HG03558 (cell line): Measurements from ENCODE around the gene DDX51.
"Not testable (repeated sequence)": the region's sequence is repeated elsewhere in the genome, so short reads cannot be mapped to it uniquely, and the experiment has no call there.

Experiments
- ATAC-seq: cut with Tn5 transposase; IDR thresholded peaks from one replicate; pipeline ENCODE4 v1.9.1; 2021; ENCODE audit warnings: moderate number of reproducible peaks; ENCODE audit not compliant: unreplicated experiment; ENCODE audit errors: extremely low read depth

The DDX51 gene

GRCh38 chr12:132142679-132143335, 1.3 kb downstream of the DDX51 start:
- ATAC-seq = no peak

GRCh38 chr12:132141976-132142678, 2.0 kb downstream of the DDX51 start:
- no peak for ATAC-seq

DNA sequence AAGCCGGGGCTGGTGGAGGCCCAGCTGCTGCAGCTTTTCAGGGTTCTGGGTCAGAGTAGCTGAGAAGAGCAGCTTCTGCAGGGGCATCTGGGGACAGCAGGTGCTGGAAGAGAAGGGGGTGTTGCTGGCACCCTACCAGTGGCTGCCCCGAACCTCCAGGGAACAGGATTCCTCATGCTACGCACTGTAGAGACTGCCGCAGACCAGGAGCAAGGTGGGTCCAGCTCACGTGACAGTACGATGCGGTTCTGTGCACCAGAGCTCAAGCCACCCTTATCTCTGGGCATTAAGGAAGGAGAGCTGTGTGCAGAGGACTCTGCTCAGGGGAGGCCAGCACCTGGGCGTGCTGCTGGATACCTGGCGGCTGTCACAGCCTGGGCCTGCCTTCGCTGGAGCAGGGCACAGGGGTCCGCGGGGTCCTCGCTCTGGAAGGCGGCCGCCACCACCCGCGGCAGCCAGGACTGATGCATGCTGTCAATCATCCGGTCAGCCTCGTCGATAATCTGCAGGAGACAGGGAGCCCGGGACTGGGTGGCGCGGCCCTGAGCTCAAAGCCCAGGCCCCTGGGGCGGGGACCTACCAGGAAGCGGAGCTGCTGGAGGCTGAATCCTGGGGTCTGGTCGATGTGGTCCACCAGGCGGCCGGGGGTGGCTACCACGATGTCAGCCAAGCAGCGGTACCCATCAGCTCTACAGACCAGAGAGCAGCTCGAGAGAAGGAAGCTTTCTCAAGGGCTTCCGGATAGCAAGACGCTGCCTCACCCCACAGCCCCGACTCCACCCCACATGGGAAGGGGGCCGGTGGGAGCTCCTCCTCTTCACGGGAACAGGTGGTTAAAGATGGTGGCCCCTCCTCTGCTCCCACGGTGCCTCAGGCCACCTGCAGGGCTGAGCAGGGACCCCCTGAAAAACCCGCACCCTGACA, 2.9 kb downstream of the DDX51 start:
- no peak for ATAC-seq

DNA sequence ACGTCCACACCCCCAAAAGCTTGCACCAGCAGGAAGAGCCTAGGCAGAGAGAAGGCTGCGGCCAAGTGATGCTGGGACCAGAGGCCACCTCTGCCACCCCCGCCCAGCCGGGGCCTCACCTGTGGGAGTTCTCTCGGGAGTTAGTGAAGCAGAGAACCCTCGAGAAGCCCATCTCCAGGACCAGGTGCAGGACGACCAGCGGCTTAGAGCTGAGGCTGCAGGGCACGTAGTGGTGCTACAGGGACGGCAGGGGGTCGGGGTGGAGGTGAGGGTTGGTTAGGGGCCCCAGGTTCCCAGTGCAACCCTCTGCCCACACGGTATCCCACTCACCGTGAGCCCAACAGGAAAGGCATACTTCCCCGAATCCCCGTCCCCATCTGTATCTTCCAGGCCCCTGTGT, 3.6 kb downstream of the DDX51 start:
- ATAC-seq = no peak

DNA sequence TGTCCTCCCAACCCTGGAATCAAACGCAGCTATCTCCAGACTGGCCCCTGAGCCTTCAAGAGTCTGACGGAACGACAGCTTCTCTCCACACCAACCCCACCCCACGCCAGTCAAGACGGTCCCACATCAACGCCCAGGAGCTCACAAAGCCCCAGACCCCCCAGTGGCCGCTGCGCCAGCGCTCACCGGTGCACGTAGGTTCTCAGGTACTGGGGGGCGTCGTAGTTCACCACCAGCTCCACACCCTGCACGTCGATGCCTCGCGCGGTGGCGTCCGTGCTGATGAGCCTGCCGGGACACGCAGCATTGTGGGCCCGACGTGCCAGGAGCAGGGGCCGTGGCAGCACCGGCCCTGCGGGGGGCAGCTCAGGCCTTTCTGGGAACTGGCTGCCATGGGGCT, 4.2 kb downstream of the DDX51 start:
- no peak for ATAC-seq

GRCh38 chr12:132138941-132139871, 4.9 kb downstream of the DDX51 start:
- ATAC-seq = no peak

DNA sequence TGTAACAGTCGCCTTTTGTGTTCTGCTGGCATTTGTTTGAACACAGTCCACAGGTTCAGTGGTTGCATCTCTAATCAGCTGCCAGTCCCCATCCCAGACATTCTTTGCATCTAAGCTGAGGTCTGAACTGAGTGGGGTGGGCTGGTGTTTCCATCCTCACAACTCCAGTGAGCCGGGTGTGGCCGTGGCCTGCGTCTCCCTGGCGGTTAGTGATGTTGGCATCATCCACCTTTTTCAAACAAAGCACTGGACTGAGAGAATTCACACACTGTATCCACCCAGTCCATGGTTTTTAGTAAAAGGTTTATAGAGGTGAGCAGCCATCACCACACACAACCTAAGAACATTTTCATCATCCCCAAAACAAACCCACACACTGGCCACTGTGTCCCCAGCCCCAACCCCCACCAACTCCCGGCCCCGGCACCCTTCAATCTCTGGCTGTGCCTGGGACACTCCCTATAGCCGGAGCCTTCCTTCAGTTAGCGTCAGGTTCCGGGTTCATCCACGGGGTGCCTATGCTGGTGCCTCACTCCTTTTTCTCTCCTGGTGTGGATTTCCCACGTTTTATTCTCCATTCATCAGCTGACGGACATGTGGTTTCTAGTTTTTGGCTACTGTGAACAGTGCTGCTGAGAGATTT, 6.5 kb downstream of the DDX51 start:
- no peak for ATAC-seq

DNA sequence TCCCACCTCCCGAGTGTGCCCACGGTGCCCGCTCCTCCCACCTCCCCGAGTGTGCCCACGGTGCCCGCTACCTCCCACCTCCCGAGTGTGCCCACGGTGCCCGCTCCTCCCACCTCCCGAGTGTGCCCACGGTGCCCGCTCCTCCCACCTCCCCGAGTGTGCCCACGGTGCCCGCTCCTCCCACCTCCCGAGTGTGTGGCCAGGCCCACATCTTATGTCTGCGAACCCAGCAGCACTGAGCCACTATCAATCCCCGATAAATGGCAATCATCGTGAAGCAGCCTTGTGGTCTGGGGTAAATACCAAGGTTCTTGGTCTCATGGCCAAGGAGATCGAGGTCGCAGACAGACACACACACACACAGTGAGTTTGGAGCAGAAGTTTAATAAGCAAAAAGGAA, 7.9 kb downstream of the DDX51 start:
- ATAC-seq = not testable (repeated sequence)

DNA sequence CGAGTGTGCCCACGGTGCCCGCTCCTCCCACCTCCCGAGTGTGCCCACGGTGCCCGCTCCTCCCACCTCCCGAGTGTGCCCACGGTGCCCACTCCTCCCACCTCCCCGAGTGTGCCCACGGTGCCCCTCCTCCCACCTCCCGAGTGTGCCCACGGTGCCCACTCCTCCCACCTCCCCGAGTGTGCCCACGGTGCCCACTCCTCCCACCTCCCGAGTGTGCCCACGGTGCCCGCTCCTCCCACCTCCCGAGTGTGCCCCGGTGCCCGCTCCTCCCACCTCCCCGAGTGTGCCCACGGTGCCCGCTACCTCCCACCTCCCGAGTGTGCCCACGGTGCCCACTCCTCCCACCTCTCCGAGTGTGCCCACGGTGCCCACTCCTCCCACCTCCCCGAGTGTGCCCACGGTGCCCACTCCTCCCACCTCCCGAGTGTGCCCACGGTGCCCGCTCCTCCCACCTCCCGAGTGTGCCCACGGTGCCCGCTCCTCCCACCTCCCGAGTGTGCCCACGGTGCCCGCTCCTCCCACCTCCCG, 9.4 kb downstream of the DDX51 start:
- ATAC-seq = not testable (repeated sequence)

DNA sequence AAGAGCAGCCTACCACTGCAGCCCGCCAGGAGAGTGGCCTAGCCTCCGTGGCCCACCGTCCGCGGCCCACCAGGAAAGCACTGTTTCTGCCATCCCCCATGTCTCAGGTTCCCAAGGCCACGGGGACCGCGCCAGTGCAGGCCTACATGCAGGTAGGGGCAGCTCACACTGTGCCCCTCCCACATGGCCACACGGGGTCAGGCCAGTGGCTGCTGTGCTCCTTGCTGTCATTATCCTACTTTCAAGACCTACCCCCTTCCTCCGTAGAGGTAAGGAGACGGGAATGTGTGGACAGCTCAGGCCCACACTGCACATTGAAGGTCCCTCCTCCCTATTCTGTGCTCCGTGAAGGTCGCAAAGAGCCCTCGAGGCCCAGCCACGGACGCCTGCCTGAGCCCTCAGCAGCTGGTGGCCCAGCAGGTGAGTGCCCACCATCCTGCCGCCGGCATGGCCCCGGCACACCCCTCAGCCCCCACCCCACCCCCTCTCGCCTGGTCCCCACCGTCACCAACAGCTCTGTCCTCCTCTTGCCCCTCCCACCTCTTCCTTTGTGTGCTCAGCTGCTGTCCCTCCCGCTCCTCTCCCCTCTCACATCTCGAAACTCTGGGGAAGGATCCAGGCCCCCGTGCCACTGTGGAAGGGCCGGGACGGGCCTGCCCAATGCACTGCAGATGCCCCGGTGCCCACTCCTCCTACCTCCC, 10.0 kb downstream of the DDX51 start:
- no peak for ATAC-seq

- no peak for ATAC-seq
Measured at GRCh38 chr12:132132609-132133430, 11.3 kb downstream of the DDX51 start.

DNA sequence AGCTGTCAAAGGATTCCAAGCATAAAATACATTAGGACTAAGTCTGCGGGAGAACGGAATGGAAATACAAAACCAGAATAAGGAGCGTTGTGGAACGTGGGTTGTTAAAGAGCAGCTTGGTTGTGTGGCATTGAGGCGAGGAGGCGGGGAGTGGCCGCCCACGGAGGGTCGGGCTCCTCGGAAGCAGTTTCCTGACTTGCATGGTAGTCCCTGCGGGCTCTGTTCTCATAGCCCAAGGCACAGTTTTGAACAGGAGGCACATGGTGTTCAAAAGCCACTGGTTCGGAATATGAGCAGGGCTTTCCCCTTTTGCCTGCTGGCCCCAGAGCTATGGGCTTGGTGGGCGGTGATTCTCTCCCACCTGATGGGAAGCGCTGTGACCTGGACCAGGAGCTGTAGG, 12.2 kb downstream of the DDX51 start:
- no peak for ATAC-seq

DNA sequence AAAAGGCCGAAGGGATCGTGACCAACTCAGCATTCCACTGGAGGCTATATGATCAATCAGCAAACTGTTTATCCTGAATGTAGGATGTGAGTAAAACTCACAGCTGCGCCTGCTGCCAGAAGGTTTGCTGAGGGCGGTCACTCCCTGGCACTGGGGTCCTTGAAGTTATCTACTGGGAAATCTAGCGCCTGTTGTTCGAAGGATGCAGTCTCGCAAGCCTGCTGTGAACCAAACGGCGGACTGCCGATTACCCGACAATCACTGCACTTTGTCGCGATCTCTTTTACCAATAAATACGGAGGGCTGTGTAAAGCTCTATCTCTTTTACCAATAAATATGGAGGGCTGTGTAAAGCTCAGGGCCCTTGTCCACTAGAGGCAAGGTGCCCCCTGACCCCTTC, 12.9 kb downstream of the DDX51 start:
- ATAC-seq = no peak

- ATAC-seq = no peak
Measured at GRCh38 chr12:132130690-132131089, 13.4 kb downstream of the DDX51 start.

GRCh38 chr12:132129007-132129406, 15.1 kb downstream of the DDX51 start:
- no peak for ATAC-seq

GRCh38 chr12:132127041-132127440, 17.1 kb downstream of the DDX51 start:
- ATAC-seq = no peak

- no peak for ATAC-seq
Measured at GRCh38 chr12:132125736-132126135, 18.4 kb downstream of the DDX51 start.
